Measurements from ENCODE around the gene VPS35L.

Gene VPS35L

DNA sequence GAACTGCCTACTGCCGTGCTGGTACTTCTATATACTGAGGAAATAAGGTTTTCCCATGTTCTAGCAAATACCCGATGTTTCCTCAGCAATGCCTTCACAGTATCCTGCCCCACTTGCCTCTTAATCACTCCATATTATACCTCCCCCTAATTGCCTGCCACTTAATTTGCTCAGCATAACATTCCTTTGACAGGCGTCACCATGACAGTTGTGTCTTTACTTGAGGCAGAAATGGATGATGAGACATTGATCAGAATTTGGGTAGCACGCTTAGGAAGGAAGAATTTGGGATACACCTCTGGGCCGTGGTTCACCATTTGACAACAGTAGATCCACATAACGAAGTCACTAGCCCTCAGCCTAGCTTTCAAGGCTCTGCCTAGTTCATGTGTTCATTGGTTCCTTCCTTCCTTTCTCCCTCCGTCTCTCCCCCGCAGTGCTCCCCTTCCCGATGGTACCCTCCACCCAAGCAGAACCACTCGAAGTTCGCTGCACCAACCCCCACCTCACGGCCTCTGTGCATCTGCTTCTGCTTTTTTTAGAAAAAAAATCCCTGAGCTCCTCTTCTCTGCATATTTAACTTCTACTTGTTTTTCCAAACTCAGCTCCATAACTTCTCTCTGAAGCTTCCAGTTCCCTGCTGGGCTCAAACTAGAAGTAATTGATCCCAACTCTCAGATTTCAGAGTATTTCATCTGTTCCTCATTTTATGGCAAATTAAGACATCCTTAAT lies 182.0 kb downstream of the VPS35L start:
- H3K4me3 ChIP-seq (replicated peaks in 1 of 2; ENCODE audit: low read depth in 2 of 2, low read length in 2 of 2) = no peak overlapping the region
- TF ChIP-seq, protein P1, sequence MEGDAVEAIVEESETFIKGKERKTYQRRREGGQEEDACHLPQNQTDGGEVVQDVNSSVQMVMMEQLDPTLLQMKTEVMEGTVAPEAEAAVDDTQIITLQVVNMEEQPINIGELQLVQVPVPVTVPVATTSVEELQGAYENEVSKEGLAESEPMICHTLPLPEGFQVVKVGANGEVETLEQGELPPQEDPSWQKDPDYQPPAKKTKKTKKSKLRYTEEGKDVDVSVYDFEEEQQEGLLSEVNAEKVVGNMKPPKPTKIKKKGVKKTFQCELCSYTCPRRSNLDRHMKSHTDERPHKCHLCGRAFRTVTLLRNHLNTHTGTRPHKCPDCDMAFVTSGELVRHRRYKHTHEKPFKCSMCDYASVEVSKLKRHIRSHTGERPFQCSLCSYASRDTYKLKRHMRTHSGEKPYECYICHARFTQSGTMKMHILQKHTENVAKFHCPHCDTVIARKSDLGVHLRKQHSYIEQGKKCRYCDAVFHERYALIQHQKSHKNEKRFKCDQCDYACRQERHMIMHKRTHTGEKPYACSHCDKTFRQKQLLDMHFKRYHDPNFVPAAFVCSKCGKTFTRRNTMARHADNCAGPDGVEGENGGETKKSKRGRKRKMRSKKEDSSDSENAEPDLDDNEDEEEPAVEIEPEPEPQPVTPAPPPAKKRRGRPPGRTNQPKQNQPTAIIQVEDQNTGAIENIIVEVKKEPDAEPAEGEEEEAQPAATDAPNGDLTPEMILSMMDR (IDR thresholded peaks at IDR 0.05; ENCODE audit: low read depth, low read length) = no peak
- no peak for DNase-seq (ENCODE audit: low read depth in 2 of 2)

DNA sequence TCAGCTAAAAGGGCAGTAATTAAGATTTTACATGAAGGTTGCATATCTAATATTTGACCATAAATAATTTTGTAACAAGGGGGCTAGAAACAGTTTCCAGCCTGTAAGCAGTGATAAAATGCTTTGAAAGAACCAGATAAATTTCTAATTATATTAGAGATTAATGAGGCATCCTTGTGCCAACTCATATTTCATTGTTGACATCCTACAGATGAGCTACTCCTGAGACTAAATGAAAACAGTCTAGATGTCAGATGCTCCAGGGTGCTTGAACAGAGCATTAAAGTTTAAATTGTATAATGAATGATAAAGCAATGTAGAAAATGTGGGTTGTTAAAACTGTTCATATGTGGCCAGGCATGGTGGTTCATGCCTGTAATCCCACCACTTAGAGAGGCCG lies 185.9 kb downstream of the VPS35L start:
- DNase-seq (ENCODE audit: low read depth in 2 of 2) = no peak
- TF ChIP-seq, protein P1 (IDR thresholded peaks at IDR 0.05; ENCODE audit: low read depth, low read length) = no peak
- no peak overlapping the region for H3K4me3 ChIP-seq (replicated peaks in 1 of 2; ENCODE audit: low read depth in 2 of 2, low read length in 2 of 2)

DNA sequence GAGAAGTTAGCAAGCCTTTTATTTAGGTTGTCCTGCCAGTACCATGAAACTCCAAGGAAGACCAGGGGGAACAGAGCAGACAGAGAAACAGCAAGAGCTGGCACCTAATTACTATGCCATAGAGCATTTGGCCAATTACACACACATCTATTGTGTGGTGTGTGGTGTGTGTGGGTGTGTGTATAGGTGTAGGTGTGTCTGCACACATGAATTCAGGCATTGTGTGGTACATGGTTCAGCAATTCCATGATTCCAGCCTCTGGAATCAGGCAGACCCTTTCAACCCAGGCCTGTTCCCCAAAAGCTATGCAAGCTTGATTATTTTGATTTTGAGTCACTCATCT lies 188.3 kb downstream of the VPS35L start:
- TF ChIP-seq, protein P1 (IDR thresholded peaks at IDR 0.05; ENCODE audit: low read depth, low read length) = no peak
- H3K4me3 ChIP-seq (replicated peaks in 1 of 2; ENCODE audit: low read depth in 2 of 2, low read length in 2 of 2) = no peak overlapping the region
- DNase-seq (ENCODE audit: low read depth in 2 of 2) = no peak

DNA sequence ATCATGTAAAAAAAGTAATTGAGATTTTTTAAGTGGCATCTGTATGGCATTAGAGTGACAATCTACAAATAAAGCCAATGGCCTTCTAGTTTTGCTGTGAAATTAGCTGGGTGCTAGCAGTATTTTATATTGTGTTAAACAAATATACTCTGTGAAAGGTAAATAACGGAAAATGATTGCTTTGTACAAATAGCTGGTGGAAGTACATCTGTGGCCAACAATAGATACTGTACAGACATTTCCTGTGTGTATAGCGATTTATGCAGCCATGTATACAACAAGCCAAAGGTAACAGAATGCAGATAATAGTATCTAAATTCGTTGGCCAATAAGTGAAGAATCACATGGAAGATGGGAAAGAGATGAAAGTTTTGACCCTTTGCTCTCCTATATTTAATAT lies 189.2 kb downstream of the VPS35L start:
- TF ChIP-seq, protein P1 (IDR thresholded peaks at IDR 0.05; ENCODE audit: low read depth, low read length) = no peak
- H3K4me3 ChIP-seq (replicated peaks in 1 of 2; ENCODE audit: low read depth in 2 of 2, low read length in 2 of 2) = no peak overlapping the region
- no peak for DNase-seq (ENCODE audit: low read depth in 2 of 2)

DNA sequence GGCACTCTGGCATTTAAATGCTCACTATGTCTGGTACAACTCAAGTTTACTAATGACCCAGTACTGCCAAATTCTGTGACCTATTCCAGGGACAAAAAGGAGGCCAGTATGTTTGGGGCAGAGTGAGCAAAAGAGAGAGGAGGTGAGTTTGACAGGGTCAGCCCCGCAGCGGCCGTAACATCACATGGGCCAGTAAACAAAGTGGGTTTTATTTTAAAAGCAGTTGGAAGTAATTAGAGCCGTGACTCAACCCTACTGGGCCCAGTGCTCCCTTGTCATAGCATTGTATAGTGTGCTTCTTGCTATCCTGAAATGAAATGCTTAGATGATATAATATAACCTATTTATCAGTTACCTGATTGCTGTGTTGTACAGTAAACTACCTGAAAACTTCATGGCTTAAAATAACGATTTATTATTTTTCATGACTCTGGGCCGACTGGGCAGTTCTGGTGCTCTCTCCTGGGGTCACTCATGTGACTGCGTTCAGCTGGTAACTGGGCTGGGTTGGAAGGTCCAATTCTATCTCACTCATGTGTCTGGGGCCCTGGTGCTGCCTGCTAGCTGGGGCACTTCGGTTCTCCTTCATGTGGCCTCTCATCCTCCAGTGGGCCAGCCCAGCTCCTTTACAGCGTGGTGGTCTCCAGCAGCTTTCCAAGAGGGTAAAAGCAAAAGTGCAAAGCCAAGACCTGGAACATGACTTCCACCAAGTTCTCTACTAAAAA lies 189.9 kb downstream of the VPS35L start:
- TF ChIP-seq, protein P1 (IDR thresholded peaks at IDR 0.05; ENCODE audit: low read depth, low read length) = no peak
- no peak overlapping the region for H3K4me3 ChIP-seq (replicated peaks in 1 of 2; ENCODE audit: low read depth in 2 of 2, low read length in 2 of 2)
- DNase-seq (ENCODE audit: low read depth in 2 of 2) = no peak

DNA sequence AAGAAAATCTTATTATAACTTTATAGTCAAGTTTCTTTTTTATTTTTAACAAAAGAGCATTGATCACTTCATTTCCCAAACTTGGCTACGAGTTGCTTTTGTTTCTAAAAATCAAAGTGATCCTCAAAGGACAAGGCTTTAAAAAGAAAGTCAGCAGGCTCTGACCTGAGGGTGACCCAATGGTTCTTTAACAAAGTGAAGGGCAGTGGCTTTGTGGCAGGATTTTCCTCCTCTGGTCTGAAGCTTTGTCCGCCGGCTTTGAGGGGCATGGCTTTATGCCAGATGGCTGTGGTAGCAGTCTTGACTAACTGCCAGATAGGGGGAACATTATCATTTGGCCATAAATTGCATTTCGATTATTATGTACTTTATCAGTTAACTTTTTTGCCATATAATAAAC lies 191.1 kb downstream of the VPS35L start:
- H3K4me3 ChIP-seq (replicated peaks in 1 of 2; ENCODE audit: low read depth in 2 of 2, low read length in 2 of 2) = no peak overlapping the region
- TF ChIP-seq, protein P1 (IDR thresholded peaks at IDR 0.05; ENCODE audit: low read depth, low read length) = no peak
- DNase-seq (ENCODE audit: low read depth in 2 of 2) = peak in 1 of 2 donors; percentile 20
